Liver (tissue), 9 donors: Measurements from ENCODE around the gene NHSL2. TPM values are rescaled to one million over a fixed set of nuclear protein-coding genes. Genes with fewer than 3 reads are reported as not detected.
"Not testable (repeated sequence)": the region's sequence is repeated elsewhere in the genome, so short reads cannot be mapped to it uniquely, and the experiment has no call there.

Source experiments
- DNase-seq: peaks from one replicate; pipeline ENCODE4 v3.0.0-alpha.2; 2017; ENCODE audit warnings: low spot score
- H3K27ac ChIP-seq, 2 donors: one replicate each; pipeline ENCODE4 v1.7.0; 2013; ENCODE audit warnings: inconsistent platforms in 2 of 2, low read length in 2 of 2, control low read depth in 1 of 2, low read depth in 1 of 2, mild to moderate bottlenecking in 1 of 2
- H3K27me3 ChIP-seq, 4 donors: one replicate each; pipeline versions ENCODE4 v1.6.1 to v1.7.0; 2013; ENCODE audit warnings: low read length in 3 of 4, inconsistent platforms in 1 of 4, mild to moderate bottlenecking in 1 of 4, moderate library complexity in 1 of 4; ENCODE audit not compliant: control insufficient read depth in 4 of 4, insufficient read depth in 4 of 4
- H3K36me3 ChIP-seq, 4 donors: one replicate each; pipeline versions ENCODE4 v1.6.1 to v1.7.0; 2013; ENCODE audit warnings: low read length in 3 of 4, mild to moderate bottlenecking in 3 of 4, low read depth in 1 of 4, moderate library complexity in 1 of 4; ENCODE audit not compliant: control insufficient read depth in 4 of 4, insufficient read depth in 3 of 4
- H3K4me1 ChIP-seq, 4 donors: one replicate each; pipeline versions ENCODE4 v1.6.1 to v1.7.0; 2013; ENCODE audit warnings: low read length in 3 of 4, mild to moderate bottlenecking in 3 of 4, moderate library complexity in 1 of 4; ENCODE audit not compliant: control insufficient read depth in 4 of 4, insufficient read depth in 4 of 4
- H3K4me3 ChIP-seq, 3 donors: one replicate each; pipeline versions ENCODE4 v1.6.1 to v1.7.0; 2013; ENCODE audit warnings: low read length in 3 of 3, control low read depth in 1 of 3, low read depth in 1 of 3, mild to moderate bottlenecking in 1 of 3
- H3K9ac ChIP-seq, 2 donors: one replicate each; pipeline ENCODE4 v1.7.0; 2013; ENCODE audit warnings: low read length in 2 of 2, mild to moderate bottlenecking in 2 of 2, moderate library complexity in 2 of 2, control low read depth in 1 of 2, low read depth in 1 of 2
- H3K9me3 ChIP-seq, 4 donors: one replicate each; pipeline versions ENCODE4 v1.6.1 to v1.7.0; 2013; ENCODE audit warnings: low read length in 3 of 4; ENCODE audit not compliant: control insufficient read depth in 4 of 4
- EGR1 ChIP-seq, 2 donors: IDR thresholded peaks; 2 replicates each; pipeline ENCODE4 v1.6.1; 2016 to 2018; ENCODE audit warnings: antibody characterized with exemption in 2 of 2, low read depth in 2 of 2
- FOXA1 ChIP-seq: IDR thresholded peaks from 2 replicates; pipeline ENCODE4 v1.6.1; 2016; ENCODE audit warnings: antibody characterized with exemption
- GABPA ChIP-seq, 2 donors: IDR thresholded peaks in 1 of 2; conservative IDR thresholded peaks in 1 of 2; 2 replicates each; pipeline ENCODE4 v1.6.1; 2016; ENCODE audit warnings: antibody characterized with exemption in 2 of 2, mild to moderate bottlenecking in 1 of 2, moderate library complexity in 1 of 2
- HNF4A ChIP-seq, 2 donors: conservative IDR thresholded peaks; 2 replicates each; pipeline ENCODE4 v1.6.1; 2016; ENCODE audit warnings: antibody characterized with exemption in 2 of 2, mild to moderate bottlenecking in 2 of 2
- RAD21 ChIP-seq, 2 donors: IDR thresholded peaks; 2 replicates each; pipeline ENCODE4 v1.6.1; 2016; ENCODE audit warnings: antibody characterized with exemption in 2 of 2, mild to moderate bottlenecking in 2 of 2
- YY1 ChIP-seq: IDR thresholded peaks from 2 replicates; pipeline ENCODE4 v1.6.1; 2016; ENCODE audit warnings: antibody characterized with exemption, mild to moderate bottlenecking
- WGBS: extraction: QIAGEN DNeasy Blood & Tissue Kit; methylation state at CpG from one replicate; pipeline ENCODE4 v1.1.7; 2013; 5-methylcytosine and 5-hydroxymethylcytosine counted together
- polyA plus RNA-seq, 2 donors: library from polyadenylated mRNA; stranded (reverse) in 1 of 2; unstranded in 1 of 2; fragments of 200-250 nt in 1 of 2; fragments of >200 nt in 1 of 2; fragmentation: Nextera tagmentation in 1 of 2; extraction: Ambion mirVana in 1 of 2; gene quantifications; one replicate each; pipeline versions ENCODE4 v1.2.1 to v1.2.3, GENCODE V29; 2013 to 2015
- total RNA-seq, 2 donors: library from RNA; depleted of rRNA; stranded (reverse); fragments of >200 nt; gene quantifications; one replicate each; pipeline ENCODE4 v1.2.3, GENCODE V29; 2014
- TF ChIP-seq, protein P1 (sequence below): IDR thresholded peaks from 2 replicates; pipeline ENCODE4 v1.6.1; 2016; ENCODE audit warnings: antibody characterized with exemption
- TF ChIP-seq, protein P2 (sequence below): fragments of 150-350 bp; IDR thresholded peaks from 2 replicates; pipeline ENCODE4 v1.5.1; 2017; ENCODE audit warnings: improper control_type of control experiment, low read depth, low read length; ENCODE audit not compliant: missing input control
- donor health status: healthy.
- donor health status: healthy.
- donor health status: healthy.
- donor health status: healthy.
- donor health status: healthy.

The NHSL2 gene
- total and polyA plus RNA-seq, 4 donors, result 0.45 to 1.3 (median 1.1) TPM

- no peak for TF ChIP-seq GABPA (IDR thresholded peaks at IDR 0.05 in 1 of 2, conservative IDR thresholded peaks at IDR 0.05 in 1 of 2)
- TF ChIP-seq, protein P1, sequence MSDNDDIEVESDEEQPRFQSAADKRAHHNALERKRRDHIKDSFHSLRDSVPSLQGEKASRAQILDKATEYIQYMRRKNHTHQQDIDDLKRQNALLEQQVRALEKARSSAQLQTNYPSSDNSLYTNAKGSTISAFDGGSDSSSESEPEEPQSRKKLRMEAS, result no peak
- no peak for TF ChIP-seq EGR1 (IDR thresholded peaks at IDR 0.05; ENCODE audit: low read depth in 2 of 2)
- no peak for TF ChIP-seq FOXA1
Measured at GRCh38 chrX:72054779-72055489, 144.3 kb downstream of the NHSL2 start (continued).

- WGBS, result 56% methylated on average over 4 of the region's 4 CpGs
- H3K27ac ChIP-seq, result no peak overlapping the region
- H3K9me3 ChIP-seq, result no peaks in the 10 kb centered on the region
- TF ChIP-seq, protein P2, sequence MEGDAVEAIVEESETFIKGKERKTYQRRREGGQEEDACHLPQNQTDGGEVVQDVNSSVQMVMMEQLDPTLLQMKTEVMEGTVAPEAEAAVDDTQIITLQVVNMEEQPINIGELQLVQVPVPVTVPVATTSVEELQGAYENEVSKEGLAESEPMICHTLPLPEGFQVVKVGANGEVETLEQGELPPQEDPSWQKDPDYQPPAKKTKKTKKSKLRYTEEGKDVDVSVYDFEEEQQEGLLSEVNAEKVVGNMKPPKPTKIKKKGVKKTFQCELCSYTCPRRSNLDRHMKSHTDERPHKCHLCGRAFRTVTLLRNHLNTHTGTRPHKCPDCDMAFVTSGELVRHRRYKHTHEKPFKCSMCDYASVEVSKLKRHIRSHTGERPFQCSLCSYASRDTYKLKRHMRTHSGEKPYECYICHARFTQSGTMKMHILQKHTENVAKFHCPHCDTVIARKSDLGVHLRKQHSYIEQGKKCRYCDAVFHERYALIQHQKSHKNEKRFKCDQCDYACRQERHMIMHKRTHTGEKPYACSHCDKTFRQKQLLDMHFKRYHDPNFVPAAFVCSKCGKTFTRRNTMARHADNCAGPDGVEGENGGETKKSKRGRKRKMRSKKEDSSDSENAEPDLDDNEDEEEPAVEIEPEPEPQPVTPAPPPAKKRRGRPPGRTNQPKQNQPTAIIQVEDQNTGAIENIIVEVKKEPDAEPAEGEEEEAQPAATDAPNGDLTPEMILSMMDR, result no peak
- no peak for TF ChIP-seq RAD21 (IDR thresholded peaks at IDR 0.05)
- H3K4me1 ChIP-seq, result no peaks in the 10 kb centered on the region
- DNase-seq, result no peak
- no peak overlapping the region for H3K4me3 ChIP-seq
- no peak overlapping the region for H3K9ac ChIP-seq
- no peaks in the 10 kb centered on the region for H3K27me3 ChIP-seq
- no peaks in the 10 kb centered on the region for H3K36me3 ChIP-seq
Measured at GRCh38 chrX:72057331-72057730, 146.7 kb downstream of the NHSL2 start.

DNA sequence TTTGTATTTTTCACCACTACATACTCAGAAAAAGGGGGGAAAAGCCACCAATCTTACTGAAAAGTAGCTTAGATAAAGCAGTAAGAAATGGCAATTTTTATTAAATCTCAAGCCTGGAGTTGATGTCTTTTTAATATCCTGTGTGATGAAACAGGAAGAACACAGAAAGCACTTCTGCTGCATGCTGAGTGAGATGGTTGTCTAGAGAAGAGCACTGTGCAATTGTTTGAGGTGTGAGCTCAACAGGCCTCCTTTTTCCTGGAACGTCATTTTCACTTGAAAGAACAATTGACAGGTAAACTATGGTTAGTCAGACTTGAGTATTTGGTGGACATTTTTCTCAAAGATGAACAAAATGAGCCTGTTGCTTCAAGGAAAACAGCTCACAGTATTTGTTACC is 147.2 kb downstream of the NHSL2 start:
- no peak for TF ChIP-seq FOXA1
- no peak for TF ChIP-seq YY1
- TF ChIP-seq GABPA (IDR thresholded peaks at IDR 0.05 in 1 of 2, conservative IDR thresholded peaks at IDR 0.05 in 1 of 2), result no peak
- no peak for TF ChIP-seq HNF4A (conservative IDR thresholded peaks at IDR 0.05)
- no peak for TF ChIP-seq RAD21 (IDR thresholded peaks at IDR 0.05)
- no peaks in the 10 kb centered on the region for H3K9me3 ChIP-seq
- no peak for DNase-seq
- no peak overlapping the region for H3K9ac ChIP-seq
- no peak overlapping the region for H3K4me3 ChIP-seq
- no peak overlapping the region for H3K27ac ChIP-seq
- H3K27me3 ChIP-seq, result no peaks in the 10 kb centered on the region
- H3K36me3 ChIP-seq, result no peaks in the 10 kb centered on the region
- WGBS, result 55% methylated on average over 1 of the region's 1 CpG
- H3K4me1 ChIP-seq, result no peaks in the 10 kb centered on the region

DNA sequence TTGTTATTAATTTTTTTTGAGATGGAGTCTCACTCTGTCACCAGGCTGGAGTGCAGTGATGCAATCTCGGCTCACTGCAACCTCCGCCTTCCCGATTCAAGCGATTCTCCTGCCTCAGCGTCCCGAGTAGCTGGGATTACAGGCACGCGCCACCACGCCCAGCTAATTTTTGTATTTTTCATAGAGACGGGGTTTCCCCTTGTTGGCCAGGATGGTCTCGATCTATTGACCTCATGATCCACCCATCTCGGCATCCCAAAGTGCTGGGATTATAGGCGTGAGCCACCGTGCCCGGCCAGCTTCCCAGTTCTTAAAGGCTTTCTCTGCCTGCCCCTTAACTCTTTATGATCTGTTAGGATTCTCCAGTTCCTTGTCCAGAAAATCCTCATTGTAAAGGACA is 147.7 kb downstream of the NHSL2 start:
- H3K9ac ChIP-seq, H3K4me3 ChIP-seq, H3K9me3 ChIP-seq, H3K36me3 ChIP-seq, H3K27ac ChIP-seq, H3K4me1 ChIP-seq, H3K27me3 ChIP-seq, DNase-seq: not testable (repeated sequence)
- WGBS, result 86% methylated on average over 15 of the region's 15 CpGs
